AG04449 (cell line): Measurements from ENCODE around the gene RDH5.

ENCODE experiments used
- CTCF ChIA-PET: fragments of 350-600 bp; formaldehyde crosslinking; extraction: SDS; loops from one replicate; lab custom pipeline; 2021; ENCODE audit warnings: antibody characterized with exemption; lab: Yijun Ruan, JAX
- POLR2A ChIA-PET: fragments of 400-600, 350-600 bp; formaldehyde crosslinking; extraction: SDS; loops from one replicate; lab custom pipeline; 2020; ENCODE audit warnings: antibody characterized with exemption, inconsistent platforms; lab: Yijun Ruan, JAX
- DNase-seq: peaks from one replicate; pipeline ENCODE4 v3.0.0-alpha.2; 2010; ENCODE audit warnings: low read depth, low spot score
- H3K4me3 ChIP-seq: 2 replicates; pipeline ENCODE4 v1.5.1; 2011; ENCODE audit warnings: low read depth, mild to moderate bottlenecking, control low read depth, low read length
- CTCF ChIP-seq: IDR thresholded peaks from one replicate; pipeline ENCODE4 v1.5.1; 2011; ENCODE audit warnings: mild to moderate bottlenecking, moderate library complexity, low read length, control low read depth, inconsistent platforms; ENCODE audit not compliant: insufficient read depth; ENCODE audit errors: missing control alignments

RDH5 gene

GRCh38 chr12:55720071-55720564 lies at the start of gene RDH5:
RDH5 (plus strand) TSS chr12:55720393; CDS start chr12:55721185, 792 bp downstream.
- H3K4me3 ChIP-seq, result peak within 1 kb of the TSS; percentile 8; the same call in 1 of the 2 replicates
- ChIA-PET POLR2A (interaction anchor here (1.0 to 3.0 kb wide), 2 partner anchors 9 to 254 kb away, joined by 3 to 39 read pairs; partner anchors contain the start of genes CD63 and RAB5B), CTCF (interaction anchor here (0.7 to 7.1 kb wide), 10 partner anchors 8 to 235 kb away, joined by 3 to 79 read pairs (median 6); partner anchors contain the start of gene CD63)
- DNase-seq, result no peak
- TF ChIP-seq CTCF, result no peak

GRCh38 chr12:55671746-55672145 lies 48.4 kb upstream of the RDH5 start:
- DNase-seq, result no peak
- ChIA-PET POLR2A (no interaction called here), CTCF (interaction anchor here (0.7 to 6.4 kb wide), 2 partner anchors 15 to 64 kb away, joined by 3 to 44 read pairs; no protein-coding TSS in a partner anchor)

GRCh38 chr12:55673638-55674037 lies 46.6 kb upstream of the RDH5 start:
- no peak overlapping the region for H3K4me3 ChIP-seq
- ChIA-PET CTCF (interaction anchor here (0.9 to 6.4 kb wide), 4 partner anchors 8 to 64 kb away, joined by 3 to 44 read pairs (median 6); a partner anchor contains a TSS), POLR2A (no interaction called here)
- TF ChIP-seq CTCF, result no peak
- DNase-seq, result no peak

More at GRCh38 chr12:55671746-55672145, 48.4 kb upstream of the RDH5 start:
- TF ChIP-seq CTCF, result no peak
- H3K4me3 ChIP-seq, result no peak overlapping the region

- no peak for TF ChIP-seq CTCF
- no peak overlapping the region for H3K4me3 ChIP-seq
- CTCF ChIA-PET, result interaction anchor here (1.0 kb wide), 1 partner anchor 20 kb away, joined by 3 read pairs; no protein-coding TSS in a partner anchor
- no peak for DNase-seq
- POLR2A ChIA-PET, result no interaction called here
These were observed 44.5 kb upstream of the RDH5 start for GRCh38 chr12:55675666-55676065.

- no peak overlapping the region for H3K4me3 ChIP-seq
- ChIA-PET CTCF (interaction anchor here (1.1 to 2.3 kb wide), 3 partner anchors 13 to 30 kb away, joined by 3 to 8 read pairs (median 3); no protein-coding TSS in a partner anchor), POLR2A (no interaction called here)
These were observed 43.5 kb upstream of the RDH5 start for GRCh38 chr12:55676707-55677106.

More at GRCh38 chr12:55676707-55677106, 43.5 kb upstream of the RDH5 start:
- TF ChIP-seq CTCF, result no peak
- DNase-seq, result no peak
